ENCODE results near the gene EPRS1.
A peak's percentile ranks its signal among the peaks of the same experiment; 100 is the strongest.
"Not testable (repeated sequence)": the region's sequence is repeated elsewhere in the genome, so short reads cannot be mapped to it uniquely, and the experiment has no call there.

The EPRS1 gene

DNA sequence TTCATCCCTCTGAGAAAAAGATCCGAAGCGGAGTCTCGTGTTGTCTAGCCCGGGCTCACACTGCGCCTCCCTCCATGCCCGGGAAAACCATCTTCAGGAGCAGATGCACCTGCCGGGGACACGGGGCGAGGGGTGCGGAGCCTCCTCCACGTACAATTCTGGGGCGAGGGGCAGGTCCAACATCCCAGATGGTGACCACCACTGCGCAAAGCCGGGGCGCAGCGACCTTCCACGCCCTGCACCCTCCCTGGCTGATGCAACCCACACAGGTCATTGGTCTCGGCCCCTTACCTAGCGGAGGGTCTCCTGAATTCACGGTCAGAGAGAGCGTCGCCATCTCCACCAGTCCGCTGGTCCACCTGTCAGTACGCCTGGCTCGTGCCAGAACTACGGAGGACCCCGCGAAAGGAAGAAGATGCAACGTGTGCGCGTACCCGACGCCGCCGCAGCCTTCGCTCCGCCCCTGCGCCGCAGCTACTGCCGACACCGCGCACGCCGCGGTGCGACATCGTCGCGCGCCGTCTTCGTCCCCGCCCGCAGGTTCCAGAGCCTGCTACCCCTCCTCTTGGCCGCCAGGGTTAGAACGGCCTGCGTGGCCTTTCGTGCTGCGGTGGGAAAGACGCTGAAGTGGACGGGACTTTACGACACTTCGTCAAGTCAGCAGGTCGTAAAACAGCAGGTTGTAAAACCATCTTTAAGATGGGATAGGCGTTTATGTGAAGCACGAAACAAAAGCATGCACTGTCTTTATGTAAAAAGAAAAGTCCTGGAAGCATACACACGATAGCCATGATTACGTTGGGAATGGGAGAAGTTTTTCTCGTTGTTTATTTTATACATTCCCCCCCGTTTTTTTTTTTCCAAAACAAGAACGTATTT, at the start of gene EPRS1:
EPRS1 (minus strand) TSS at position 454 of the 879 bp plus-strand sequence; CDS start at position 337, 117 bp downstream.
- peak; percentile 95 for DNase-seq

DNA sequence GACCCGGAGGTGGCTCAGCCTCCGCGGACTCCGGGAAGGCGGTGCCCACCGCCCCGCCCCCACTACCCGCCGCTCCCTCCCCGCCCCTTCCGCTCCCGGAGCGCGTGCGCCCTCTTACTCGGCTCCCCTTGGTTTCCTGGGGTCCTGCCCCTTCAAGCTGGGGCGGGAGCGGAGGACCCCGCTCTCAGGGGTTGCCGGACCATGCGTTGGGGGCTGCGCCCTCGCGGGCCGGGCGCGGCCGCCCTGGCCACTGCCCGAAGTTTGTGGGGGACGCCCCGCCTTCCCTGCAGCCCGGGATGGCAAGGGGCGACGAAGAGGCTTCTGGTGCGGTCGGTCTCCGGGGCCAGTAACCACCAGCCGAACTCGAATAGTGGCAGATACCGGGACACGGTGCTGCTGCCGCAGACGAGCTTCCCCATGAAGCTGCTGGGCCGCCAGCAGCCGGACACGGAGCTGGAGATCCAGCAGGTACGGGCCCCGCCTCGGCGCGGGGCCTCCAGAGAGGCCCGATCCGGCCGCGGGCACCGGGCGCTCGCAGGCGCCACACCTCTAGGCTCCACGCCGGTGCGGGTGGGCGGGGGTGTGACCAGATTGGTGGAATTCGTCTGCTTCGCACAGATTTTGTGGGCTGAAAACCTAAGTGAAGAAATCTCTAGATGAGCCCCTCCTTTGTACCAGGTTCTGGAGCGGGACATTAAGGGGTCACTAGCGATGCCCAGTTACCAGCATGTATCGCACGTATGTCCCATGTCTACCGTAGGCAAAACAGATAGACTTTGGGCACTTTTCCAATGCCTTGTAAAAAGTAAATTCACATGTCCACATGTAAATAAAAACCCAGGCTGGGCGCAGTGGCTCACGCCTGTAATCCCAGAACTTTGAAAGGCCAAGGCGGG, 48.0 kb upstream of the EPRS1 start, which contains the start of gene IARS2:
IARS2 (plus strand) TSS at position 117 of the 896 bp plus-strand sequence; CDS start at position 202, 85 bp downstream.
- DNase-seq, result peak; percentile 94

DNA sequence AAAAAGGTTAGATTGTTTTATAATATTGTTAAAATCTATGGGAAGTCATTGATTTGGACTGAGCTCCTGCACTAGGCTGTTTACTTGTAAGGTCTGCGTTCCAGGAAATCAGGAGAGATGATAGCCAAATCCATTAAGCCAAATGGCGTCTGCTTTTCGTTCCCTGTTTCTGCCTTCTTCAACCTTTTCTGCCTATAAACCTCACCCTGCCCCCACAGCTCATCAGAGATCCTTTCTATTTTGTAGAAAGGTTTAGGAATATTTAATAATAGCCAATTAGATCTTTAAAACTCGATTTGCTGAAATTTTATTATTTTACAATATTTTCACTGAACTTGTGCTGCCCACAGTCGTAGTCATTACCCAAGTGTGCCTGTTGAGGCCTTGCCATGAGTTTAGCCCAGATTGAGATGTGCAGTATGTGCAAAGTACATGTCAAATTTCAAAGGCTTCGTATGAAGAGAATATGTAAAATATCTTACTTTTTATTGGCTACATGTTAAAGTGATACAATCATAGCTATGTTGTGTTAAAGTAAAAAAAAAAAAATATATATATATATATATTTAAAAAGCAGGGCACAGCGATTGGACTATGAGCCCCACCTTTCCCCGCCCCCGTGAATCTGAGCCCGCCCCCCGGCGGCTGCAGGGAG, 47.2 kb upstream of the EPRS1 start:
- no peak for DNase-seq

- DNase-seq, result no peak
Observed at GRCh38 chr1:220092694-220093093, 46.4 kb upstream of the EPRS1 start.

DNA sequence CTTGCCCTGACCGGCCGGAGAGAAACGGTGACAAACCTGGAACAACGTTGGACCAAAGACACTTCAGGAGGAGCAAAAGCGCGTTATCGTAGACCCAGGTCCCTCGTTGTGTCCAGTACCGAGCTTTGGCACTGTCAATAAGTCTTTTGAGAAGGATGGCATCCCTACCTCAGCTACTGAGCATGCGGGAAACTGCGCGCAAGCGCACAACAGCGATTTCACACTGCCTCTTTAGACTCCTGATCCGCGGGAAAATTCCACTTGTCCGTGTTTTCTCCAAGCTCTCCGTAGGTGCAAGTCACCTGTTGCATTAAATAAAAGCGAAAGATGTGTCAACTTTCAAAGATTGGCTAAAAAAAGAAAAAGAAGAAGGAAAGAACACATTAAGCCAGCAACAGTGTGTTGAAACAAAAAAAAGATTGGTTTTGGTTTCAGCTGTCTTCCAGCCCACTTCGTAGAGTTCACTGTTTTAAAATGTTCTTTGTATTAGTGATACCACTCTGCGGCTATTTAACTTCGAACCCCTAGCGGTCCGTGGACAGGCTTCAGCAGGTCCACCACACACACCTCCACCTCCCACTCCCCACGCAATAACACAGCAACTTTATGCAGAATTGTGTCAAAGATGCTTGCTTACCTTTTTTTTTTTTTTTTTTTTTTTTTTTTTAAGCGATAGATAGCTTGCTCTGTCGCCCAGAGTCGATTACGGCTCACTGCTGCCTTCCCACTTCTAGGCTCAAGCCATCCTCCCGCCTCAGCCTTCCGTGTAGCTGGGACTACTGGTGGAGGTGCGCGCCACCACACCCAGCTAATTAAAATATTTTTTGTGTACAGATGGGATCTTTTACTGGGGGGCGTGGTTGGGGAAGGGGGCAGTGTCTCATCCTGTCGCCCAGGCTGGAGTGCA, 43.6 kb upstream of the EPRS1 start, which contains the start of gene BPNT1:
BPNT1 (minus strand) TSS at position 139 of the 907 bp plus-strand sequence. CDS start 9,942 bp downstream, outside the sequence.
- DNase-seq, result peak; percentile 98

DNA sequence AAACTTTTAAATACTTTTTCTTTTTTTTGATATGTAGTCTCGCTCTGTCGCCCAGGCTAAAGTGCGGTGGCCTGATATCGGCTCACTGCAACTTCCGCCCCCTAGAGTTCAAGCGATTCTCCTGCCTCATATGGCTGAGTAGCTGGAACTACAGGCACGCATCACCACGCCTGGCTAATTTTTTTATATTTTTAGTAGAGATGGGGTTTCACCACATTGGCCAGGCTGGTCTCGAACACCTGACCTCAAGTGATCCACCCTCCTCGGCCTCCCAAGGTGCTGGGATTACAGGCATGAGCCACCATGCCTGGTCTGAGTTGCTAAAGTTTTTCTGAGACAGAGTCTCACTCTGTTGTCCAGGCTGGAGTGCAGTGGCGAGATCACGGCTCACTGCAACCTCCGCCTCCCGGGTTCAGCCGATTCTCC, 40.0 kb upstream of the EPRS1 start:
- DNase-seq, result not testable (repeated sequence)

DNA sequence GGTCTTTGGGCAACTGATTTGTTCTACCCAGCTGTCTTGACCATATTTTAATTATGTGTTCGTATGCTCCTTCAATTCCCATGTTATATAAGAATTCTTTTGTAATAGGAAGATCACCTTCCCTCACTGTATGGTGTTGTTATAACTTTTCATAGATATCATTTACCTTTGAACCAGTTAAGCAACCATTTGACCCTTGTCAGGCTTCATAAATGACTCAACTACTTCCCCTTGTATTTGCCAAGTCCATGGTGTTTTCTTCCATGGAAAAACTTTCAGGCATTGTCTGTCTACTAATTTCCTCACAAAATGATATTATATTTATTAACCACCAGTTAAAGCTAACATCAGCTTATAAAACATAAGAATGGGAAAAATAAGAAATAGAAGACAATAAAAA, 38.2 kb upstream of the EPRS1 start:
- DNase-seq, result no peak

- no peak for DNase-seq
Observed at GRCh38 chr1:220077887-220078286, 31.6 kb upstream of the EPRS1 start.

GRCh38 chr1:220076861-220077762, 30.8 kb upstream of the EPRS1 start:
- DNase-seq, result no peak

GRCh38 chr1:220067269-220068204, 21.2 kb upstream of the EPRS1 start:
- DNase-seq, result no peak

DNA sequence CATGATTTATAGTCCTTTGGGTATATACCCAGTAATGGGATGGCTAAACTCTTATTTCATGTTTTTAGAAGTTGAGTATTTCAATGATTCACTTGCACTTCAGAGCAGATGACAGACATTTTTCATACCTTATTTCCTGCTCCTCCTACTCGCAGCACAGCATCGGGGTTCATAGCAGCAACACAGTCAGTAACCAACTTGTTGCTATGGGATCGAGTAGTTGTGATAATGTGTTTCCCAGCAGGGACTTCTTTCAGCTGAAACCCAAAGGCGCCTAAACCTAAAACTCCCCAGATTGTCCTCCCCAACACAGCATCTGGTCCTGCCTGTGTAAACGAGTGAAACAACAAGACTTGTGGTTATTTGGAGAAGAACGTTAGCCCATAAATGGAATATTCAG, 16.3 kb upstream of the EPRS1 start:
- DNase-seq, result no peak

DNA sequence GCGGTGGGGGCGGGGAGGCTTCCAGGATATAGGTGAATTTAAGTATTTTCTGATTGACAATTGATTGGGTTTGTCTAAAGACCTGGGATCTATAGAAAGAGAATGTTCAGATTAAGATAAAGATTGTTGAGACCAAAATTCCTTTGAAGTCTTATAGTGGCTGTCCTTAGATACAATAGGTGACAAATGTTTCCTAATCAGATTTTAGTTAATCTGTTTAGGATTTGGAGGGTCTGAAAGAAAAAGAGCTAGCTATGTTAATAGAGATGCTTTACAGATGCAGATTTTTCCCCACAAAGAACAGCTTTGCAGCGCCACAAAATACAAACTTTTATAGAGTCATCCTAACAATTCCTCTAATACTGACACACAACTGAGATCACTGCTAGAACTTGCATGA, 14.6 kb upstream of the EPRS1 start:
- no peak for DNase-seq

DNA sequence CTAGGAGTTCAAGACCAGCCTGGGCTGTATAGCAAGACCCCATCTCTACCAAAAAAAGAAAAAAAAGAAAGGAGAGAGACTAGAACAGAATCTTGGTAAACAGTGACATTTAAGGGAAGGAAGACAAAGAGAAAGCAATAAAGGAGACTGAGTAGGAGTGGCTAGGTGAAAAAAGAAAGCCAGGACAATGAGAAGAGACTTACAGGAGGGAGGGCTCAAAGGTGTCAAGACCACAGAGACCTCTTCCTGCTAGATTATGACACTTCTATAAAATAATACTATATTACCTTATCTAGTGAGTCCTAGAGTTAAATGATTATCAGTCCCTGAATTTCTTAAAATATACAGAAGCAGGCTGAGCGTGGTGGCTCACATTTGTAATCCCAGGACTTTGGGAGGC, 10.1 kb upstream of the EPRS1 start:
- DNase-seq, result no peak

- peak; percentile 13 for DNase-seq
Observed at GRCh38 chr1:220045356-220046051, 801 bp downstream of the EPRS1 start.

DNA sequence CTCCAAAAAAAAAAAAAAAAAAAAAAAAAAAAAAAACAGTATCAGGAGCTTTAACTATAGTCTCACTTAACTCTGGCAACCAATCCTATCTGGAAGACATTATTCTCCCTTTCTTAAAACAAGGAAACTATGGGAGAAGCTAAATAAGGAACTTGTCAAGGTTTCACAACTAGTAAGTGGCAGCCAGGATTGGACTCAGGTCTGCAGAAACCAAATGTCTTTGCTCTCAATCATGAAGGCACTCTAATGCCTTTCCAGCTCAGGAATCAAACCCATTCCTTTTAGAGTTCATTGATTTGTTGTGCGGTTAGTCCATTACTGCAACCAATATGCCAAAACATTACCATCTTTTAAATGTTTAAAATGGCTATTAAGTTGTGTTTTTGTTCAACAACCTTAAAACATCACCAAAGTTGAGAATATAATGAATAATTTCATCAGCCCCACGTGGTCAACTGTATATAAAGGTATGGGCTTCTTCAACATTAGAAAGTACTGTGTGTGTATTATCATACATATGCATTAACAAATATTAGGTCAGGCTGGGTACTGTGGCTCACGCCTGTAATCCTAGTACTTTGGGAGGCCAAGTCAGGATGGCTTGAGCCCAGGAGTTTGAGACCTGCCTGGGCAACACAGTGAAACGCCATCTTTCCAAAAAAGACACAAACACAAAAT, 1.5 kb downstream of the EPRS1 start:
- DNase-seq, result no peak

DNA sequence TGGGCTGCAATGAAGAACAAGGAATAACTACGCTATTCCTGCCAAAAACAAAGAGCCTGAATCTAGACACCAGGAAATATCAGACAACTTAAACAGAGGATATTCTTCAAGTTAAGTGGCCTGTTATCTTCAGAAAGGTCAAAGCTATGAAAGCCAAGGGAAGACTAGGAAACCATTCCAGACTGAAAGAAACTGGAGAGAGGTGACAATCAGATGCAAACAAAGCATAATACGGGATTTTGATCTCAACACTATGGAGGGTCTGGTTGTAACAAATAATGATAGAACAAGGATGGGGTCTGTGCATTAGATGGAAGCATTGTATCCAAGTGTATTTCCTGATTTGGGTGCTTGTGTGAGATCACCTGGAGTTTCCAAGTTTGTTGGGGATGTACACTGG, 2.7 kb downstream of the EPRS1 start:
- DNase-seq, result no peak

- no peak for DNase-seq
Observed at GRCh38 chr1:220040028-220040596, 6.2 kb downstream of the EPRS1 start.

DNA sequence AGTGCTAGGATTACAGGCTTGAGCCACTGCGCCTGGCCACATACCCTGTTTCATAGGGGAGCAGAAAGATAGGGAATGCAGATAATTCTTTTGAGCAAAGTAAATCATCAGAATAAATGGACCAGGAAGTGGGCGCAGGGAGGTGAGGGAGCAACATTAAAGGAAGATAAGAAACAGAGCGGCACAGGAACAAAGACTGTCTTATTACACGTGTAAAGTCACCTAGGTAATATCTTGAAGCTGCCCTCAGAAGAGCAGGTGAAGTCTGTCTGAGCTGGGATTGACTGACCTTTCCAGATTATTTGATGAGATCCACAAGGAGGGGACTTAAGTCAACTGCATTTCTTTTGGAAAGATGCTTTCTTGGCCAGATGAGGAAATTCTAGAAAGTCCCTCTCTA, 7.7 kb downstream of the EPRS1 start:
- no peak for DNase-seq
